ENCODE measurements around the gene EPHA3. TPM values are rescaled to one million over a fixed set of nuclear protein-coding genes. Genes with fewer than 3 reads are reported as not detected.

The EPHA3 gene
- total RNA-seq, 1 donor, result 10.9 TPM

DNA sequence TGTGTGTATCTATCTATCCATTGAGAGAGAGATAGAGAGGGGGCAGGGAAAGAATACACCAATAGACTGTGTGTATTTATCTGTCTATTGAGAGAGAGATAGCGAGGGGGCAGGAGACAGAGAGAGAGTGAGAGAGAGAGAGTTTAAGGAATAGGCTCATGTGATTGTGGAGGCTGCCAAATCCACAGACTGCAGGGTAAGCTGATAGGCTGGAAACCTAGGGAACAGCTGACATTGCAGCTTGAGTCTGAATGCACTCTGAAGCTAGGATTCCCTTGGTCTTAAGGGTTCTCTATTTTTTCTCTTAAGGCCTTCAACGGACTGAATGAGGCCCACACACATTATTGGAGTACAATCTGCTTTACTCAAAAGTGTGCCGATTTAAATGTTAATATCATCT, 255.8 kb downstream of the EPHA3 start:
- Histone ChIP-seq H3K36me3 (ENCODE audit: insufficient read depth, low read length) (no peaks in the 10 kb centered on the region), H3K4me2 (ENCODE audit: insufficient read depth, low read length) (no peak overlapping the region), H2AFZ (ENCODE audit: low read length) (no peak overlapping the region), H3K27me3 (ENCODE audit: insufficient read depth, low read length) (no peaks in the 10 kb centered on the region), H3K4me3 (ENCODE audit: insufficient read depth, low read length) (no peak overlapping the region), H3K9me3 (ENCODE audit: low read depth, low read length) (no peaks in the 10 kb centered on the region), H3K4me1 (ENCODE audit: insufficient read depth, low read length) (no peaks in the 10 kb centered on the region), H3K79me2 (ENCODE audit: insufficient read depth, low read length) (no peaks in the 10 kb centered on the region), H3K27ac (ENCODE audit: low read depth, low read length) (no peak overlapping the region), H4K20me1 (ENCODE audit: insufficient read depth, low read length) (no peaks in the 10 kb centered on the region)
- no peak for DNase-seq (ENCODE audit: insufficient read length, low spot score, missing footprints)
- TF ChIP-seq, protein P1, sequence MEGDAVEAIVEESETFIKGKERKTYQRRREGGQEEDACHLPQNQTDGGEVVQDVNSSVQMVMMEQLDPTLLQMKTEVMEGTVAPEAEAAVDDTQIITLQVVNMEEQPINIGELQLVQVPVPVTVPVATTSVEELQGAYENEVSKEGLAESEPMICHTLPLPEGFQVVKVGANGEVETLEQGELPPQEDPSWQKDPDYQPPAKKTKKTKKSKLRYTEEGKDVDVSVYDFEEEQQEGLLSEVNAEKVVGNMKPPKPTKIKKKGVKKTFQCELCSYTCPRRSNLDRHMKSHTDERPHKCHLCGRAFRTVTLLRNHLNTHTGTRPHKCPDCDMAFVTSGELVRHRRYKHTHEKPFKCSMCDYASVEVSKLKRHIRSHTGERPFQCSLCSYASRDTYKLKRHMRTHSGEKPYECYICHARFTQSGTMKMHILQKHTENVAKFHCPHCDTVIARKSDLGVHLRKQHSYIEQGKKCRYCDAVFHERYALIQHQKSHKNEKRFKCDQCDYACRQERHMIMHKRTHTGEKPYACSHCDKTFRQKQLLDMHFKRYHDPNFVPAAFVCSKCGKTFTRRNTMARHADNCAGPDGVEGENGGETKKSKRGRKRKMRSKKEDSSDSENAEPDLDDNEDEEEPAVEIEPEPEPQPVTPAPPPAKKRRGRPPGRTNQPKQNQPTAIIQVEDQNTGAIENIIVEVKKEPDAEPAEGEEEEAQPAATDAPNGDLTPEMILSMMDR (IDR thresholded peaks at IDR 0.05; ENCODE audit: extremely low read depth, low read depth, low read length), result no peak

DNA sequence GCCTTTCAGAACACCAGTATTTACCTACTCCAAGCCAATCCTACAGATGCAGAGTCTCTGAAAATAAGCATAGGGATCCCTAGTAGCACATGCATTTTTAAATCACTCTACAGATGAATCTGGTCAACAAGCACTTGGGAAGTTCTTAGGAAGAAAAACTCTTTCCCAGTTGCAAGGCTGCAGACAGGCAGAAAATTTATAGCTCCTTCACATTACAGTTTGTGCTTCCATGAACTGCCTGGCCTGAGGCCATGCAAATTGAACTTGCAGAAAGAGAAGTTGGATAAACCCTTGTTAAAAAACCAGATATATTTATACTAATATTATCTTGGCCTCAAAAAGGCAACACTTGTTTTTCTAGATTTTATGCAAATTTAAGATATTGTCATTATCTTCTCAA, 256.9 kb downstream of the EPHA3 start:
- no peaks in the 10 kb centered on the region for H3K4me1 ChIP-seq (ENCODE audit: insufficient read depth, low read length)
- H4K20me1 ChIP-seq (ENCODE audit: insufficient read depth, low read length), result no peaks in the 10 kb centered on the region
- DNase-seq (ENCODE audit: insufficient read length, low spot score, missing footprints), result no peak
- H3K79me2 ChIP-seq (ENCODE audit: insufficient read depth, low read length), result no peaks in the 10 kb centered on the region
- TF ChIP-seq, protein P1 (IDR thresholded peaks at IDR 0.05; ENCODE audit: extremely low read depth, low read depth, low read length), result no peak
- H3K36me3 ChIP-seq (ENCODE audit: insufficient read depth, low read length), result no peaks in the 10 kb centered on the region
- H3K27ac ChIP-seq (ENCODE audit: low read depth, low read length), result no peak overlapping the region
- no peak overlapping the region for H3K4me2 ChIP-seq (ENCODE audit: insufficient read depth, low read length)
- H3K27me3 ChIP-seq (ENCODE audit: insufficient read depth, low read length), result no peaks in the 10 kb centered on the region
- no peak overlapping the region for H3K4me3 ChIP-seq (ENCODE audit: insufficient read depth, low read length)
- H3K9me3 ChIP-seq (ENCODE audit: low read depth, low read length), result no peaks in the 10 kb centered on the region
- H2AFZ ChIP-seq (ENCODE audit: low read length), result no peak overlapping the region

DNA sequence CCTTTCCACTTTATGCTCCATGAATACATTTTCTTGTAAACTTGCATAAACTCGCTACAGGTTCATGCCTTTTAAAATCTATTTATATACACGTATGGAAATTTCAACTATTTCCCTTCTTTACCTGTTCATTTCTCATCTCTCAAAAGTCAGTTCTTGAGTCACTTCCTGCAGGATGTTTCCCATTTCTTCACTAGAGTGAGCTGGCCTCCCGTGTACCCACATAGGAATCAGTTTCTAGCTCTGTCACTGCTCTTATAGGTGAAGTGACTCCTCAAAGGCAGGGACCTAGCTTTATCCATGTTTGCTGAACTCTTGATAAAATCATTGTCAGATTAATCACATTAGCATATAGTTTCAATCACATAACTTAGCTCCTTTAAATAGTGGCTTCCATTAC, 259.7 kb downstream of the EPHA3 start:
- Histone ChIP-seq H3K27ac (ENCODE audit: low read depth, low read length) (no peak overlapping the region), H3K4me1 (ENCODE audit: insufficient read depth, low read length) (no peaks in the 10 kb centered on the region), H4K20me1 (ENCODE audit: insufficient read depth, low read length) (no peaks in the 10 kb centered on the region), H2AFZ (ENCODE audit: low read length) (no peak overlapping the region), H3K4me2 (ENCODE audit: insufficient read depth, low read length) (no peak overlapping the region), H3K4me3 (ENCODE audit: insufficient read depth, low read length) (no peak overlapping the region), H3K79me2 (ENCODE audit: insufficient read depth, low read length) (no peaks in the 10 kb centered on the region), H3K36me3 (ENCODE audit: insufficient read depth, low read length) (no peaks in the 10 kb centered on the region), H3K9me3 (ENCODE audit: low read depth, low read length) (no peaks in the 10 kb centered on the region), H3K27me3 (ENCODE audit: insufficient read depth, low read length) (no peaks in the 10 kb centered on the region)
- DNase-seq (ENCODE audit: insufficient read length, low spot score, missing footprints), result no peak
- TF ChIP-seq, protein P1 (IDR thresholded peaks at IDR 0.05; ENCODE audit: extremely low read depth, low read depth, low read length), result no peak

DNA sequence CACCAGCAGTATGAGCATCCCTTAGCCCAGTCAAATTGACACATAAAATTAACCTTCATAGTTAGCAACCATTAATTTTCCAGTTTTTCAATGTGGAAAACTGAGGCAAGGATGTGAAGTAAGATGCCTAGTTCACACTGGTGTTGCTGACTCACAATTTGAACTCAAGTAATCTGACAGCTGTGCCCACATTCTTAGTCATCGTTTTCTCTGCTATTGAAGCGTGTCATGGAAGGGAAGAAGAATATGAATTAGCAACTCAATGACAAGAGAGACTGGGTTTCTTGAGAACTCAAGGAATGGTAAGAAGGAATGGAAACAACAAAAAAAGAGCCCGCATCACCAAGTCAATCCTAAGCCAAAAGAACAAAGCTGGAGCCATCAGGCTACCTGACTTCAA, 261.4 kb downstream of the EPHA3 start:
- Histone ChIP-seq H3K27me3 (ENCODE audit: insufficient read depth, low read length) (no peaks in the 10 kb centered on the region), H2AFZ (ENCODE audit: low read length) (no peak overlapping the region), H3K4me2 (ENCODE audit: insufficient read depth, low read length) (no peak overlapping the region), H3K27ac (ENCODE audit: low read depth, low read length) (no peak overlapping the region), H4K20me1 (ENCODE audit: insufficient read depth, low read length) (no peaks in the 10 kb centered on the region), H3K9me3 (ENCODE audit: low read depth, low read length) (no peaks in the 10 kb centered on the region), H3K4me3 (ENCODE audit: insufficient read depth, low read length) (no peak overlapping the region), H3K79me2 (ENCODE audit: insufficient read depth, low read length) (no peaks in the 10 kb centered on the region), H3K4me1 (ENCODE audit: insufficient read depth, low read length) (no peaks in the 10 kb centered on the region), H3K36me3 (ENCODE audit: insufficient read depth, low read length) (no peaks in the 10 kb centered on the region)
- no peak for DNase-seq (ENCODE audit: insufficient read length, low spot score, missing footprints)
- TF ChIP-seq, protein P1 (IDR thresholded peaks at IDR 0.05; ENCODE audit: extremely low read depth, low read depth, low read length), result no peak

Data from osteoblast (primary cell).